Brain microvascular endothelial cell (primary cell): ENCODE results near the gene BCAS1.
A peak's percentile ranks its signal among the peaks of the same experiment; 100 is the strongest.

ENCODE experiments used
- DNase-seq: peaks from one replicate; pipeline ENCODE4 v3.0.0-alpha.2; 2020
- H3K27ac ChIP-seq: fragments of 250-450 bp; sonication (Bioruptor Pico); 2 replicates; pipeline ENCODE4 v1.5.1; 2020; ENCODE audit warnings: mild to moderate bottlenecking, moderate library complexity
- H3K27me3 ChIP-seq: fragments of 250-450 bp; sonication (Bioruptor Pico); replicated peaks from 2 replicates; pipeline ENCODE4 v1.5.1; 2020; ENCODE audit warnings: mild to moderate bottlenecking
- H3K36me3 ChIP-seq: fragments of 250-450 bp; sonication (Bioruptor Pico); replicated peaks from 2 replicates; pipeline ENCODE4 v1.5.1; 2020; ENCODE audit warnings: mild to moderate bottlenecking
- H3K4me3 ChIP-seq: 2 replicates; pipeline ENCODE4 v1.5.1; 2011; ENCODE audit warnings: low read depth, mild to moderate bottlenecking, control low read depth, low read length, moderate library complexity
- in situ Hi-C: cut with HindIII; loops from 2 replicates; pipeline ENCODE4 v1.10.0; 2017; ENCODE audit warnings: low sequenced_read_pairs, low pct_ligation_motif_present
- TF ChIP-seq, protein P1 (sequence below): IDR thresholded peaks from 2 replicates; pipeline ENCODE4 v1.5.1; 2011; ENCODE audit warnings: low read depth, mild to moderate bottlenecking, moderate library complexity, low read length, control low read depth, inconsistent platforms; ENCODE audit errors: missing control alignments

Gene BCAS1

DNA sequence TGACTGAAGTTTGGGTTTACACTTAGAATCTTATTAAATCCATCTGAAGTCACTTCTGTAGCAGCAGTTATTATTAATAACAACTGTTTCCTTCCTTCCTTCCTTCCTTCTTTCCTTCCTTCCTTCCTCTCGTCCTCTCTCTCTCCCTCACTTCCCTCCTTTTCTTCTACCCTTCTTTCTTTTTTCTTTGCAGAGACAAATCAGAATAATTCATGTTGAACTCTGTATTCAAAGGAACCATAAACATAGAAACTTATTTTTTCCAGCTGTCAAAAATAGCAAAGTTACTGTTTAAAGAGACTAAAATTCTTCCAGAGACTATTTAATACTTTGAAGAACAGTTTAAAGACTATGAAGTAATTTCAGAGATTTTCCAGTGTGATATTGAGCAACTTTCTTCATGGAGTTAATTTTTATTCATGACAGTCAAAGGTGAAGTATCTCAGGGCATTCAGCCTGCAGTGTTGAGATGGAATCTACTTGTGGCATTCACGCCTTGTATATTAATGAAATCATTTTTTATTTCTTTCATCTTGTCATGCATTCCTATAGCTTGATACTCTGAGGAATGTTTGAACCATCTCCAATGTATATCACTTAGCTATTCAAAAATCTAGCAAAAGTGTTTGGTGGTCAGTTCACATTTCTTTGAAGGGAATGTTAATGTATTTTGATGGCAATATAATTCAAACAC is 109.7 kb downstream of the BCAS1 start:
- TF ChIP-seq, protein P1, sequence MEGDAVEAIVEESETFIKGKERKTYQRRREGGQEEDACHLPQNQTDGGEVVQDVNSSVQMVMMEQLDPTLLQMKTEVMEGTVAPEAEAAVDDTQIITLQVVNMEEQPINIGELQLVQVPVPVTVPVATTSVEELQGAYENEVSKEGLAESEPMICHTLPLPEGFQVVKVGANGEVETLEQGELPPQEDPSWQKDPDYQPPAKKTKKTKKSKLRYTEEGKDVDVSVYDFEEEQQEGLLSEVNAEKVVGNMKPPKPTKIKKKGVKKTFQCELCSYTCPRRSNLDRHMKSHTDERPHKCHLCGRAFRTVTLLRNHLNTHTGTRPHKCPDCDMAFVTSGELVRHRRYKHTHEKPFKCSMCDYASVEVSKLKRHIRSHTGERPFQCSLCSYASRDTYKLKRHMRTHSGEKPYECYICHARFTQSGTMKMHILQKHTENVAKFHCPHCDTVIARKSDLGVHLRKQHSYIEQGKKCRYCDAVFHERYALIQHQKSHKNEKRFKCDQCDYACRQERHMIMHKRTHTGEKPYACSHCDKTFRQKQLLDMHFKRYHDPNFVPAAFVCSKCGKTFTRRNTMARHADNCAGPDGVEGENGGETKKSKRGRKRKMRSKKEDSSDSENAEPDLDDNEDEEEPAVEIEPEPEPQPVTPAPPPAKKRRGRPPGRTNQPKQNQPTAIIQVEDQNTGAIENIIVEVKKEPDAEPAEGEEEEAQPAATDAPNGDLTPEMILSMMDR = no peak
- H3K27ac ChIP-seq = no peak overlapping the region

DNA sequence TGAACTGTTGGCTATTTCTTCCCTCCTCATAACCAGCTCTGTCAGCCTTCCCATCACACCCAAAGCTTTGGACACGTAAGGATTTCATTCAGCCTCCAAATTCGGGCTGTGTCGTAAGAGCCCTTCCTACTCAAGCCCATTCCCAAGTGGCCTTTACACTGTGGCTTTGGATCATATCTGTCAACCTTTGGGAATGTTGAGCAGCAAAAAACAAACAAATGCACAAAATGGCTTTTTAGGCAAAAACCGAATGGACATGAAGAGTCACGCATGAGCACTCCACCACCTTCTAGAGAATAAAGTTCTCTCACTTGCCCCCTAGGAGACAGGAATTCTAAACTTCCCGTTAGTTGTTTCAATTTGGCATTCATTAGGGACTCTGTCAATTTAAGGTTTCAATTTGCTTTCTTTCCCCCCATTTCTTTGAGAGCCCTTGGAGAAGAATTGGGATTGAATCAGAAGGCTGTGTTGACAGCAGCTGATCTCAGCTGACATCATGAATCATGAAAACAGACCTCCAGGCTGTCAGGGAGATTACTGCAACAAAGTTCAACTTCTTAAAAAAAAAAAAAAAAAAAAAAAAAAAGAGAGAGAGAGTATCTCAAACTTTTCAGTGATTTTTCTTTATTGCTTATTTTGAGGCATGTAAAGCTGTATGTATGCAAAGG is 110.3 kb downstream of the BCAS1 start:
- Histone ChIP-seq H3K27me3 (no peaks in the 10 kb centered on the region), H3K27ac (peak overlapping the region; percentile 25), H3K4me3 (no peak overlapping the region), H3K36me3 (no peaks in the 10 kb centered on the region)
- in situ Hi-C loops = no loop called here
- peak; percentile 44 for DNase-seq
- TF ChIP-seq, protein P1 = no peak

More for the DNA sequence above, 109.7 kb downstream of the BCAS1 start:
- Histone ChIP-seq H3K27me3 (no peaks in the 10 kb centered on the region), H3K4me3 (no peak overlapping the region), H3K36me3 (no peaks in the 10 kb centered on the region)
- DNase-seq = no peak
- in situ Hi-C loops = no loop called here

DNA sequence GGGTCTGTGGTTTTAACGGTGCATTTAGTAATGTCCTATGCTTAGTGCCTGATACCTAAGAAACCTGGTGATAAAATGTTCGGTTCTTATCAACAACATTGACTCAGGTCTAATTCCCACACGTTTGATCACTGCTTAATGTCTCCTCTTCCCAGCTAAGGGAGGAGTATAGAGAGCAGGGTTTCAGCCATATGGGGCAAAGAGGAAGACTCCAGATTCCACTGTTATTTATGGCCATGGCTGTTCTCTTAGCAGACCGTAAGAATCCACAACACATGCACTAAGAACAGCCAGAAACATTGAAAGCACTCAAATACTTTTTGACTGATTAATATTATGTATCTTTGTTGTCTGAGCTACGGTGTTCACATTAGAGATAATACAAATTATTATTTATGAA is 112.1 kb downstream of the BCAS1 start:
- TF ChIP-seq, protein P1 = no peak
- H3K27me3 ChIP-seq = no peaks in the 10 kb centered on the region
- H3K27ac ChIP-seq = no peak overlapping the region
- in situ Hi-C loops = no loop called here
- no peaks in the 10 kb centered on the region for H3K36me3 ChIP-seq
- no peak overlapping the region for H3K4me3 ChIP-seq
- DNase-seq = no peak

DNA sequence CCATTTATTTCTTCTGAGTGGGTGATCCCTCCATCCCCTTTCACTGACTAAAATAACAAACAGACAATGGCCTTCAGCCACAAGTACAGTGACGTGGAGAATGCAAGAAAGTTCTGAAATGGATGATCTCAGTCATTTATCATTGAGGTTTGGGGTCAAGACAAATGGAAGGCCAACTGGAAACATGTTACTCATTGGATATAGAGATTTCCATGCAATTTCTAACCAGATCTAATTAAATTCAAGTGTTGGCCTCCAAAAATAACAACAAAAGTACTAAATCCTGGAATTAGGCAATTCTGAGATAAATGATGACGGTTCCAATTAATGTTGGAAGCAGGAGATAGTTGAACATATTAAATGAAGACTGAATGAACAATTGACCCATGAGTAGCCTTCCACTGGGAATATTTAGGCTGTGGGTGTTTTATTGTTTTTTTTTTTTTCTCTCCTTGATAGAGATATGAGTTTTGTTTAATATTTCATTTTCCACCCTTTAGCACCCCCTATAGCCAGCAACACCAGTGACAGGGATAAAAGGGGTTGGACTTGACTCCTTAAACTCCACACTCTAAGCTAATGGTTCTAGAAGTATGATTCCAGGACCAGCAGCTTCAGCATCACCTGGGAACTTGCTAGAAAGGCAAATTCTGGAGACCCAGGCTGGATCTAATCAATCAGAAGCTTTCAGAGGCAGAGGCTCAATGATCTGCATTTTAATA is 112.8 kb downstream of the BCAS1 start:
- no peak overlapping the region for H3K4me3 ChIP-seq
- H3K27me3 ChIP-seq = no peaks in the 10 kb centered on the region
- no peaks in the 10 kb centered on the region for H3K36me3 ChIP-seq
- no peak for DNase-seq
- in situ Hi-C loops = no loop called here
- TF ChIP-seq, protein P1 = peak; percentile 44
- no peak overlapping the region for H3K27ac ChIP-seq

DNA sequence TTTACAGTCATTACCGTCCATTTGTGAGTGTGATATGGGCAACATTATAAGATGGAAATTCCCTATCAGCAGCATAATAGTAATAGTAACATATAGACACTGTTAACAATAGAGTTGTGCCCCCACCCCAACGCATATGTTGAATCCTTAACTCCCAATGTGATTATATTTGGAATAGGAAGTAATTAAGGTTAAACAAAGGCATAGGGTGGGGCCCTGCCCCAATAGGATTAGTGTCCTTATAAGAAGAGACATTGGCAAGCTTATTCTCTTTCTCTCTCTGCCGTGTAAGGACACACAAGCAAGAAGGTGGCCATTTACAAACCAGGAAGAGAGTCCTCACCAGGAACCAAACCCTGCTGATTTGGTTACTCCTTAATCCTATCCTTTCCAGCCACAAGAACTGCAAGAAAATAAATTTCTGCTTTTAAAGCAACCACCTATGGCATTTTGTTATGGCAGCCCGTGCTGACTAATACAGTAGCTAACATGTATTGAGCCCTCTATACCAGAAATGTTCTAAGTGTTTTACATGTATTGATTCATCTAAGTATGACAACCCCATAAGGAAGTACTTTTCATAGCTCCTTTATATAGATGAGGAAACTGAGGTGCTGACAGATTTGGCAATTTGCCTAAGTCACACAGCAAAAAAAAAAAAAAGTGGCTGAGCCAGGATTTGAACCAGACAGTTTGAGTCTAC is 114.2 kb downstream of the BCAS1 start:
- TF ChIP-seq, protein P1 = no peak
- Histone ChIP-seq H3K27ac (no peak overlapping the region), H3K27me3 (no peaks in the 10 kb centered on the region), H3K36me3 (no peaks in the 10 kb centered on the region), H3K4me3 (no peak overlapping the region)
- no peak for DNase-seq
- in situ Hi-C loops = no loop called here
